Measurements from ENCODE around the gene PTRH1. TPM values are rescaled to one million over a fixed set of nuclear protein-coding genes. Genes with fewer than 3 reads are reported as not detected.

Gene PTRH1
- total RNA-seq, 1 experiment from 2014 or later: 22.4 TPM

- H3K9me3 ChIP-seq (ENCODE audit: insufficient read depth, low read depth): no peaks in the 10 kb centered on the region
- H3K4me1 ChIP-seq (replicated peaks; ENCODE audit: insufficient read depth): peaks cover 10% of the 10 kb centered on the region
- no peak overlapping the region for H3K27ac ChIP-seq
- H3K79me2 ChIP-seq (ENCODE audit: low read depth): no peaks in the 10 kb centered on the region
- H3K36me3 ChIP-seq (ENCODE audit: low read depth): no peaks in the 10 kb centered on the region
- H3F3A ChIP-seq (ENCODE audit: insufficient read depth, low read depth): no peaks in the 10 kb centered on the region
- TF ChIP-seq CTCF (conservative IDR thresholded peaks at IDR 0.05): no peak
- H4K20me1 ChIP-seq (ENCODE audit: insufficient read depth): no peaks in the 10 kb centered on the region
- no peak overlapping the region for H2AFZ ChIP-seq
- H3K27me3 ChIP-seq (ENCODE audit: insufficient read depth, low read depth): no peaks in the 10 kb centered on the region
- intact Hi-C loops (cut with micrococcal nuclease; ENCODE audit: unreplicated experiment): loop anchor here (10.0 kb wide), 1 partner anchor 65 kb away; the partner anchor contains the start of gene STXBP1
- no TSS peak for BruUV-seq (replicated peaks)
- no peak overlapping the region for H3K4me3 ChIP-seq
- H3K9me2 ChIP-seq (ENCODE audit: insufficient read depth): no peaks in the 10 kb centered on the region
- CTCF ChIA-PET: no interaction called here
- no peak for DNase-seq
- no peak overlapping the region for H3K4me2 ChIP-seq
- POLR2A ChIA-PET (ENCODE audit: unreplicated experiment): interaction anchor here (0.6 kb wide), 1 partner anchor 31 kb away, joined by 3 read pairs; no protein-coding TSS in a partner anchor
Measured at GRCh38 chr9:127680226-127680625, 35.2 kb downstream of the PTRH1 start.

- ChIA-PET CTCF (no interaction called here), POLR2A (ENCODE audit: unreplicated experiment) (interaction anchor here (1.0 kb wide), 1 partner anchor 55 kb away, joined by 4 read pairs; the partner anchor contains the start of gene TOR2A)
- H3K36me3 ChIP-seq (ENCODE audit: low read depth): no peaks in the 10 kb centered on the region
- H2AFZ ChIP-seq: no peak overlapping the region
- H3K4me3 ChIP-seq: no peak overlapping the region
- DNase-seq: no peak
- H4K20me1 ChIP-seq (ENCODE audit: insufficient read depth): no peaks in the 10 kb centered on the region
- no peaks in the 10 kb centered on the region for H3K9me3 ChIP-seq (ENCODE audit: insufficient read depth, low read depth)
- BruUV-seq (replicated peaks): no TSS peak
- H3K79me2 ChIP-seq (ENCODE audit: low read depth): no peaks in the 10 kb centered on the region
- peaks cover 6% of the 10 kb centered on the region for H3K4me1 ChIP-seq (replicated peaks; ENCODE audit: insufficient read depth)
- no peak for TF ChIP-seq CTCF (conservative IDR thresholded peaks at IDR 0.05)
- TF ChIP-seq EZH2 (IDR thresholded peaks at IDR 0.05; ENCODE audit: low read depth): no peak
- H3K27me3 ChIP-seq (ENCODE audit: insufficient read depth, low read depth): no peaks in the 10 kb centered on the region
- H3K9me2 ChIP-seq (ENCODE audit: insufficient read depth): no peaks in the 10 kb centered on the region
- no peak overlapping the region for H3K27ac ChIP-seq
- no peaks in the 10 kb centered on the region for H3F3A ChIP-seq (ENCODE audit: insufficient read depth, low read depth)
- H3K4me2 ChIP-seq: no peak overlapping the region
- intact Hi-C loops (cut with micrococcal nuclease; ENCODE audit: unreplicated experiment): no loop called here
Measured at GRCh38 chr9:127679506-127679905, 36.0 kb downstream of the PTRH1 start.

- POLR2A ChIA-PET (ENCODE audit: unreplicated experiment): no interaction called here
- Histone ChIP-seq H3F3A (ENCODE audit: insufficient read depth, low read depth) (no peaks in the 10 kb centered on the region), H4K20me1 (ENCODE audit: insufficient read depth) (no peaks in the 10 kb centered on the region), H3K36me3 (ENCODE audit: low read depth) (no peaks in the 10 kb centered on the region), H3K4me3 (no peak overlapping the region), H3K79me2 (ENCODE audit: low read depth) (no peaks in the 10 kb centered on the region), H3K27me3 (ENCODE audit: insufficient read depth, low read depth) (no peaks in the 10 kb centered on the region), H2AFZ (no peak overlapping the region), H3K27ac (no peak overlapping the region), H3K4me2 (no peak overlapping the region), H3K9me3 (ENCODE audit: insufficient read depth, low read depth) (no peaks in the 10 kb centered on the region), H3K4me1 (replicated peaks; ENCODE audit: insufficient read depth) (no peaks in the 10 kb centered on the region), H3K9me2 (ENCODE audit: insufficient read depth) (no peaks in the 10 kb centered on the region)
- DNase-seq: no peak
- BruUV-seq (replicated peaks): no TSS peak
- intact Hi-C loops (cut with micrococcal nuclease; ENCODE audit: unreplicated experiment): no loop called here
- TF ChIP-seq CTCF (conservative IDR thresholded peaks at IDR 0.05) (no peak), EZH2 (IDR thresholded peaks at IDR 0.05; ENCODE audit: low read depth) (no peak)
- CTCF ChIA-PET: no interaction called here
Measured at GRCh38 chr9:127676638-127677037, 38.8 kb downstream of the PTRH1 start.
